ENCODE measurements around the gene ARFGAP3. TPM values are rescaled to one million over a fixed set of nuclear protein-coding genes. Genes with fewer than 3 reads are reported as not detected.

Gene ARFGAP3
- total RNA-seq, 2 donors from 2014 or later: 52.9 to 68.9 TPM

DNA sequence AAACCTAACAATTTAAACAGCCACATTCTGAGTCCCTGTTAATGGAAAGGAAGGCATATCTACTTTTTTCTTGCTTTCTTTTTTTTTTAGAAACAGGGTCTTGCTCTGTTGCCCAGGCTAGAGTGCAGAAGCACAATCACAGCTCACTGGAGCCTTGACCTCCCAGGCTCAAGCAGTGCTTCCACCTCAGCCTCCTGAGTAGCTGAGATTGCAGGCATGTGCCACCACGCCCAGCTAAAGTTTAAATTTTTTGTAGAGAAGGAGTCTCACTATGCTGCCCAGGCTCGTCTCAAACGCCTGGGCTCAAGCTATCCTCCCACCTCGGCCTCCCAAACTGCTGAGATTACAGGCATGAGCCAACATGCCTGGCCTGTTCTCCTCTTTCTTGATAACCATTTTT lies 25.4 kb downstream of the ARFGAP3 start:
- Histone ChIP-seq H3K4me1 (ENCODE audit: control insufficient read depth in 1 of 2, low read depth in 2 of 2) (no peaks in the 10 kb centered on the region), H3K27ac (no peak overlapping the region), H3K36me3 (peaks cover 42% of the 10 kb centered on the region), H3K27me3 (replicated peaks; ENCODE audit: insufficient read depth) (no peaks in the 10 kb centered on the region), H3K9me3 (no peaks in the 10 kb centered on the region), H3K4me3 (no peak overlapping the region)
- ATAC-seq (ENCODE audit: insufficient number of reproducible peaks, low FRiP score, low read depth): no peak
- TF ChIP-seq, protein P1, sequence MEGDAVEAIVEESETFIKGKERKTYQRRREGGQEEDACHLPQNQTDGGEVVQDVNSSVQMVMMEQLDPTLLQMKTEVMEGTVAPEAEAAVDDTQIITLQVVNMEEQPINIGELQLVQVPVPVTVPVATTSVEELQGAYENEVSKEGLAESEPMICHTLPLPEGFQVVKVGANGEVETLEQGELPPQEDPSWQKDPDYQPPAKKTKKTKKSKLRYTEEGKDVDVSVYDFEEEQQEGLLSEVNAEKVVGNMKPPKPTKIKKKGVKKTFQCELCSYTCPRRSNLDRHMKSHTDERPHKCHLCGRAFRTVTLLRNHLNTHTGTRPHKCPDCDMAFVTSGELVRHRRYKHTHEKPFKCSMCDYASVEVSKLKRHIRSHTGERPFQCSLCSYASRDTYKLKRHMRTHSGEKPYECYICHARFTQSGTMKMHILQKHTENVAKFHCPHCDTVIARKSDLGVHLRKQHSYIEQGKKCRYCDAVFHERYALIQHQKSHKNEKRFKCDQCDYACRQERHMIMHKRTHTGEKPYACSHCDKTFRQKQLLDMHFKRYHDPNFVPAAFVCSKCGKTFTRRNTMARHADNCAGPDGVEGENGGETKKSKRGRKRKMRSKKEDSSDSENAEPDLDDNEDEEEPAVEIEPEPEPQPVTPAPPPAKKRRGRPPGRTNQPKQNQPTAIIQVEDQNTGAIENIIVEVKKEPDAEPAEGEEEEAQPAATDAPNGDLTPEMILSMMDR (IDR thresholded peaks at IDR 0.05): no peak
- no peak for DNase-seq (ENCODE audit: low spot score)

DNA sequence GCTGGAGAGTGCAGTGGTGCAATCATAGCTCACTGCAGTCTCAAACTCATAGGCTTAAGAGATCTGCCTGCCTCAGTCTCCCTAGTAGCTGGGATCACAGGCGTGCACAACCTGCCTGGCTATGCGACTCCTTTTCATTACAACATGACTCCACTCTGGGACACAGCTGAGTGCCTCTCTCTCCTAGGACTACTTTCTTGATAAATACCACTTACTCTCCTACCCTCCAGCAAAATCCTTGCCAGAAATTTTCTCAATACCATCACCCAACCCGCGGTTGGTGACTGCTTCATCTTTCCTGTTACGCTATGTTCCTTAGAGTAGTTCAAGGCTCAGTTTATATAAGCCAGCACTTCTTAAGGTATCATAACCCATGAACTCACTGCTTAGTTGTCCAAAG lies 26.9 kb downstream of the ARFGAP3 start:
- no peak overlapping the region for H3K4me3 ChIP-seq
- H3K9me3 ChIP-seq: no peaks in the 10 kb centered on the region
- ATAC-seq (ENCODE audit: insufficient number of reproducible peaks, low FRiP score, low read depth) (no peak), DNase-seq (ENCODE audit: low spot score) (no peak)
- H3K4me1 ChIP-seq (ENCODE audit: control insufficient read depth in 1 of 2, low read depth in 2 of 2): no peaks in the 10 kb centered on the region
- H3K36me3 ChIP-seq: peaks cover 47% of the 10 kb centered on the region
- no peaks in the 10 kb centered on the region for H3K27me3 ChIP-seq (replicated peaks; ENCODE audit: insufficient read depth)
- TF ChIP-seq, protein P1 (IDR thresholded peaks at IDR 0.05): no peak
- no peak overlapping the region for H3K27ac ChIP-seq

DNA sequence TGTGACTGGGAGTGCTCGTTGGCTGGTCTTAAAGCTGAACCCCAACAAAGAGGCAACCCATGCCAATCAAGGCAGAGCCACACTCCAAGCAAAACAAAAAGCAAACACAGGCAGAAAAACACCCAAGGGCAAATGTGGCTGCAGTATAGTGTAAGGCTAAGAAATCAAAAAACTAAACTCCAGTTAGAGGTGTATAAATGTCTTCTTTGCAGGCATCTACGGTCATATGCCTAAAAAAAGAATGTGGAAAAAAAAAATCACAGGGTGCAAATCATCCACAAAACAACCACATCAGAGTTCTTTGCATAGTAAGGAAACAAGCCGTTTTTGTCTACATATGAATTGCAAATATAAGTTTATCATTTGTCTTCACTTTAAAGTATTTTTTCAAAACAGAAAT lies 27.8 kb downstream of the ARFGAP3 start:
- TF ChIP-seq, protein P1 (IDR thresholded peaks at IDR 0.05): no peak
- Histone ChIP-seq H3K36me3 (peaks cover 56% of the 10 kb centered on the region), H3K9me3 (no peaks in the 10 kb centered on the region), H3K4me3 (no peak overlapping the region), H3K4me1 (ENCODE audit: control insufficient read depth in 1 of 2, low read depth in 2 of 2) (no peaks in the 10 kb centered on the region), H3K27me3 (replicated peaks; ENCODE audit: insufficient read depth) (no peaks in the 10 kb centered on the region), H3K27ac (no peak overlapping the region)
- DNase-seq (ENCODE audit: low spot score) (no peak), ATAC-seq (ENCODE audit: insufficient number of reproducible peaks, low FRiP score, low read depth) (no peak)

DNA sequence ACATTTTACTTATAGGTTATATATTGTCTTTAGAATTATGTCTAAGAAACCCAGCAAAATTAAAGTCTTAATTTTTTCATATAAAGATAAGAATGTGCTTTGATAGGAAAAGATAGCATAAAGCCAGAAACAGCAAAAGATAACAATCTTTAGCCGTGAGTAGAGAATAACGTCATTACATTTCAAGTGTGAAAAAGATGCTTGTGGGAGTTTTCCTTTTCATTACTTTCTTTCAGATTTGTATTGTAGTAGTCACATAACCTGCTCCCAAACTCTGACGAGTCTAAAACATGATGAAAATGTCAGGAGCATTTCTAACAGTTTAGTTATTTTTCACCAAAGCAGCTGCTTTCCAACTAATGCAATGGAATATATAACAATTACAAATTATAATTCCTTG lies 31.3 kb downstream of the ARFGAP3 start:
- peaks cover 53% of the 10 kb centered on the region for H3K36me3 ChIP-seq
- DNase-seq (ENCODE audit: low spot score): no peak
- ATAC-seq (ENCODE audit: insufficient number of reproducible peaks, low FRiP score, low read depth): no peak
- no peaks in the 10 kb centered on the region for H3K9me3 ChIP-seq
- no peaks in the 10 kb centered on the region for H3K4me1 ChIP-seq (ENCODE audit: control insufficient read depth in 1 of 2, low read depth in 2 of 2)
- no peak overlapping the region for H3K27ac ChIP-seq
- no peak overlapping the region for H3K4me3 ChIP-seq
- H3K27me3 ChIP-seq (replicated peaks; ENCODE audit: insufficient read depth): no peaks in the 10 kb centered on the region
- TF ChIP-seq, protein P1 (IDR thresholded peaks at IDR 0.05): no peak

DNA sequence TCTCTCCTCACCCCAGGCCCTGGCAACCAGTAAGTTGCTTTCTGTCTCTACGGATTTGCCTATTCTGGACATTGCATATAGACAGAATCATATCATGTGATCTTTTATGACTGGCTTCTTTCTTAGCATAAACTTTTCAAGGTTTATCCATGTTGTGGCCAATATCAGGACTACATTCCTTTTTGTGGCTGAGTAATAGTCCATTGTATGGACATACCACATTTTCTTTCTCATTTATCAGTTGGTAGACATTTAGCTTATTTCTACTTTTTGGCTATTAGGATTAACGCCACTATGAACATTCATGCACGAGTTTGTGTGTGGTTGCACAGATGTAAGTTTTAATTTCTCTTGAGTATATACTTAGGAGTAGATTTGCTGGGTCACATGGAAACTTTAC lies 35.7 kb downstream of the ARFGAP3 start:
- ATAC-seq (ENCODE audit: insufficient number of reproducible peaks, low FRiP score, low read depth) (no peak), DNase-seq (ENCODE audit: low spot score) (no peak)
- TF ChIP-seq, protein P1 (IDR thresholded peaks at IDR 0.05): no peak
- H3K4me1 ChIP-seq (ENCODE audit: control insufficient read depth in 1 of 2, low read depth in 2 of 2): no peaks in the 10 kb centered on the region
- no peak overlapping the region for H3K4me3 ChIP-seq
- H3K27ac ChIP-seq: no peak overlapping the region
- no peaks in the 10 kb centered on the region for H3K9me3 ChIP-seq
- no peaks in the 10 kb centered on the region for H3K27me3 ChIP-seq (replicated peaks; ENCODE audit: insufficient read depth)
- peaks cover 41% of the 10 kb centered on the region for H3K36me3 ChIP-seq
